Tibial artery (tissue), 4 donors: ENCODE measurements around the gene KLF18.
"Not testable (repeated sequence)": the region's sequence is repeated elsewhere in the genome, so short reads cannot be mapped to it uniquely, and the experiment has no call there.

ENCODE experiments used
- DNase-seq, 2 donors: peaks; one replicate each; pipeline ENCODE4 v3.0.0-alpha.2; 2019
- H3K27ac ChIP-seq, 2 donors: fragments of 200-600 bp; sonication (generic) in 1 of 2; 1 replicate in 1 of 2; 2 replicates in 1 of 2; pipeline ENCODE4 v1.5.1; 2018 to 2019; ENCODE audit warnings: mild to moderate bottlenecking in 1 of 2
- H3K27me3 ChIP-seq, 2 donors: fragments of 200-600 bp; sonication (generic) in 1 of 2; one replicate each; pipeline versions ENCODE4 v1.5.1 to v1.6.0; 2016 to 2019
- H3K36me3 ChIP-seq, 3 donors: fragments of 200-600 bp; sonication (generic) in 2 of 3; one replicate each; pipeline ENCODE4 v1.5.1; 2016 to 2019; ENCODE audit warnings: mild to moderate bottlenecking in 2 of 3
- H3K4me1 ChIP-seq, 4 donors: fragments of 200-600 bp; sonication (generic) in 2 of 4; 1 replicate in 3 of 4; 2 replicates in 1 of 4; pipeline ENCODE4 v1.5.1; 2016 to 2019
- H3K4me3 ChIP-seq, 2 donors: fragments of 200-600 bp; sonication (generic) in 1 of 2; 1 replicate in 1 of 2; 2 replicates in 1 of 2; pipeline ENCODE4 v1.5.1; 2018 to 2019; ENCODE audit warnings: mild to moderate bottlenecking in 2 of 2
- H3K9me3 ChIP-seq, 3 donors: fragments of 200-600 bp; sonication (generic) in 1 of 3; one replicate each; pipeline ENCODE4 v1.5.1; 2016 to 2019
- CTCF ChIP-seq, 2 experiments: fragments of 200-600 bp in 1 of 2; fragments of 450-650 bp in 1 of 2; IDR thresholded peaks; one replicate each; pipeline ENCODE4 v1.5.1; 2017 to 2019; ENCODE audit warnings: antibody characterized with exemption in 2 of 2, mild to moderate bottlenecking in 1 of 2, moderate library complexity in 1 of 2
- intact Hi-C: fragments of 100-400 bp; cut with DNase I; formaldehyde crosslinking; loops from one replicate; pipeline ENCODE4 v1.15.0; 2023; ENCODE audit warnings: low total_unique reads

KLF18 gene

GRCh38 chr1:44147582-44147981 lies 6.2 kb upstream of the KLF18 start:
- peaks cover 0 to 2% of the 10 kb centered on the region in 2 donors for H3K27me3 ChIP-seq
- no peak for DNase-seq
- H3K4me3 ChIP-seq: no peak overlapping the region
- no peak for TF ChIP-seq CTCF (IDR thresholded peaks at IDR 0.05)
- peaks cover 0 to 26% (median 11%) of the 10 kb centered on the region in 3 donors for H3K9me3 ChIP-seq
- no peak overlapping the region for H3K27ac ChIP-seq
- H3K4me1 ChIP-seq: no peaks in the 10 kb centered on the region
- H3K36me3 ChIP-seq: no peaks in the 10 kb centered on the region
- intact Hi-C loops: no loop called here

DNA sequence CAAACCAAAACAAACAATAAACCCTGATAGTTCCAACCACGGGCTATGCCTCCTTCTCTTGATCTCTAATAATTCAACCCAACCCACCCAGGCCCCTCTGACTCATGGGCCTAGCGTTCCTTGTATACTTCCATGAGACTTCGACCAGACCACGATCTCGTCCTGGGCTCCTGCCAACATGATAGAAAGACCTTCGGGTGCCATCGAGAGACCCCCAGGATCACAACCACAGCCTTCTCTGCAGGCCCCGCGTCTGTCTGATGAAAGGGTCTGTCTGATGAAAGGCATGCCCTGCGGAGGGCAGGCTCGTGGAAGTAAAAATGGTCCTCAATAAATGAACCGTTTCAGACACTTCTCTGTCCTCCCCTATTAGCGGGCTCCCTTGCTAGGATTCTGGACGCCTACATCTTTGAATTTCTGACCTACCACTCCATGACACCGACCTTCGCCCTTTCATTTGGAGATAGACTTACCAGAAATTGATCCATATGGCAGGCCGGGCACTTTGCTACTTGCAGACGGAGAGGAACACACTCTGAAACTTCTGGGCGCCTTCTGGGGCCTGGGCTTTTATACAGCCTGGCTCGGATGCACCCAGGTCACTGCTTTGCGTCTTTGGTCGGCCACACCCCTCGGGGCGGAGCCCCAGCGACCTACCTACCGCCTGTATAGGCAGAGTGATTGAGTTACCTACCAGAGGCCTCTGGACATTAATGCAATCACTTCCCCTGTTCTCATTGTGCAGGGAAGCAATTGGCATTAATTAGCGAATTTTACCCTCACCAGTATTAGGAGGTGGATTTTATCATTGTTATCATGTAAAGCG lies 5.3 kb upstream of the KLF18 start:
- Histone ChIP-seq H3K27me3 (peaks cover 0 to 2% of the 10 kb centered on the region in 2 donors), H3K4me3 (no peak overlapping the region), H3K27ac (no peak overlapping the region), H3K9me3 (peaks cover 0 to 26% (median 11%) of the 10 kb centered on the region in 3 donors), H3K4me1 (no peaks in the 10 kb centered on the region), H3K36me3 (no peaks in the 10 kb centered on the region)
- intact Hi-C loops: no loop called here
- no peak for TF ChIP-seq CTCF (IDR thresholded peaks at IDR 0.05)
- DNase-seq: no peak

- Histone ChIP-seq H3K9me3 (peaks cover 0 to 26% (median 11%) of the 10 kb centered on the region in 3 donors), H3K27me3 (peaks cover 0 to 2% of the 10 kb centered on the region in 2 donors), H3K4me1 (no peaks in the 10 kb centered on the region), H3K4me3 (no peak overlapping the region), H3K27ac (no peak overlapping the region), H3K36me3 (no peaks in the 10 kb centered on the region)
- TF ChIP-seq CTCF (IDR thresholded peaks at IDR 0.05): no peak
- no peak for DNase-seq
- intact Hi-C loops: no loop called here
These were observed 3.7 kb upstream of the KLF18 start for GRCh38 chr1:44144962-44145756.

DNA sequence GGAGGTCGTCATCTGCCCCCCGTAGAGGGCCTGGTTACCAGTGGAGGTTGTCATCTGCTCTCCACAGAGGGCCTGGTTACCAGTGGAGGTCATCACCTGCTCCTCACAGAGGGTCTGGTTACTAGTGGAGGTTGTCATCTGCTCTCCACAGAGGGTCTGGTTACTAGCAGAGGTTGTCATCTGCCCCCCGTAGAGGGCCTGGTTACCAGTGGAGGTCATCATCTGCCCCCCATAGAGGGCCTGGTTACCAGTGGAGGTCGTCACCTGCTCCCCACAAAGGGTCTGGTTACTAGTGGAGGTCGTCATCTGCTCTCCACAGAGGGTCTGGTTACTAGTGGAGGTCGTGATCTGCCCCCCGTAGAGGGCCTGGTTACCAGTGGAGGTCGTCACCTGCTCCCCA lies 1.9 kb downstream of the KLF18 start:
- DNase-seq, H3K4me3 ChIP-seq, H3K4me1 ChIP-seq, H3K9me3 ChIP-seq, H3K27ac ChIP-seq, intact Hi-C loops, H3K36me3 ChIP-seq: not testable (repeated sequence)
- peaks cover 0 to 13% of the 10 kb centered on the region in 2 donors for H3K27me3 ChIP-seq

DNA sequence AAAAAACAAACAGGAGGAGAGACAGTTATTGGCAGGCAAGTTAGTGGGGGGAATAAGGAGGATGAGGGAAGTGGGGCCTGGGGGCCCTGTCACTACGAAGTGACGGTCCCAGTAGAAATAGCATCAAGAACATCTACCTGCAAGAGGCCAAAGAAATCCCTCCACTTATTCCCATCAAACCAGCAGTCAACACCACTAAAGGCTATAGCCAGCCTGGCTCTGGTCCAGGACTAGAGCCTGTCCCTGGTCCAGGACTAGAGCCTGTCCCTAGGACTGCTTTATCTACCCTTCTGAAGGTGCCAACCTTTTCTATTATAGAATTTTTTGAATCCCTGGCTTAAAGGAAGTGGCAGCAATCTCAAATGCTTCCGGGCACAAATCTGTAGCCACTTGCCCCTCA lies 3.2 kb downstream of the KLF18 start:
- intact Hi-C loops: no loop called here
- Histone ChIP-seq H3K9me3 (no peaks in the 10 kb centered on the region), H3K27me3 (peaks cover 0 to 13% of the 10 kb centered on the region in 2 donors), H3K4me1 (no peaks in the 10 kb centered on the region), H3K4me3 (no peak overlapping the region), H3K27ac (no peak overlapping the region), H3K36me3 (no peaks in the 10 kb centered on the region)
- TF ChIP-seq CTCF (IDR thresholded peaks at IDR 0.05): no peak
- no peak for DNase-seq

DNA sequence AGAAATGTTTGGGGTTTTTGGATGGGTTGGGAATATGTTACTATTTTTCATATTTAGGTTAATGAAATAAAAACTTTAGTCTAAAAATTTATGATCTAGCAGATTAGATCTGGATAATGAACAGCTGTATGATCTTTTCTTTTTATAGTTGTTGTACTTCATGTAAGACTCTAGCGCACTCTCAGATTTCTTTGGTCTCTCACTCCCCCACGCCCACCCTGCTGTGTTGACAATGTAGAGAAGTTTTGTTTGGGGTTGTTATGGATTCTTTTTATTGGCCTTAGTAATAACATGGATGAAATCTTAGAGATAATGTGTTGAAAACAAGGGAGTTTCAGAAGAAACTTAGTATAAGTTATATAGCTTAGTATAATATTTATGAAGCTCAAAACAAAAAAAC lies 5.5 kb downstream of the KLF18 start:
- no peak for TF ChIP-seq CTCF (IDR thresholded peaks at IDR 0.05)
- DNase-seq: no peak
- no peak overlapping the region for H3K4me3 ChIP-seq
- no peak overlapping the region for H3K27ac ChIP-seq
- H3K27me3 ChIP-seq: peaks cover 0 to 13% of the 10 kb centered on the region in 2 donors
- no peaks in the 10 kb centered on the region for H3K9me3 ChIP-seq
- intact Hi-C loops: no loop called here
- H3K4me1 ChIP-seq: no peaks in the 10 kb centered on the region
- no peaks in the 10 kb centered on the region for H3K36me3 ChIP-seq
